Stimulated activated CD4-positive, alpha-beta T cell treated with anti-CD3 and anti-CD28 coated beads, TNF-alpha, amount 100 ng/mL, for 48 hours (primary cell): ENCODE results near the gene COL20A1.
"Not testable (repeated sequence)": the region's sequence is repeated elsewhere in the genome, so short reads cannot be mapped to it uniquely, and the experiment has no call there.

Experiments used
- DNase-seq, 3 donors: peaks; one replicate each; pipeline ENCODE4 v3.0.0-alpha.2; 2020; ENCODE audit warnings: low read depth in 3 of 3

COL20A1 gene

DNA sequence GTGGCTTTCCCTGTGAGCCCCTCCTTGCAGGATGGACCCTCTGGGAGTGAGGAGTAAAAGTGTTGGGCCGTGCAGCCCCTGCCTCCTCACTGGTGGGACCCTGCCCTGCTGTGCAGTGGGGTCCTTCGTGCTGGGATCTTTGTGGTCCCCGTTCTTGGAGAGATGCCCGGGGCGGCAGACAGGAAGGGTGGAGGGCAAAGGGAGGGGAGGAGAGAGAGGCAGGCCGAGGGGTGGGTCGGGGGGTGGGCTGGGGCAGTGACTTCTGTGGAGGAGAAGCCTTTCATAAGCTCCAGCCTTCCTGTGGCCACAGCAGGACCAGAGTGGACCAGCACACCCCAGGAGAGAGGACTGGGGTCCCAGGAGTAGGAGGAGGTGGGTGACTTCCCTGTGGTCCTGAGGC, at the start of gene COL20A1:
Gene COL20A1 (plus strand): TSS at position 283 of the 400 bp plus-strand sequence. CDS start 1,922 bp downstream, outside the sequence.
- no peak for DNase-seq

DNA sequence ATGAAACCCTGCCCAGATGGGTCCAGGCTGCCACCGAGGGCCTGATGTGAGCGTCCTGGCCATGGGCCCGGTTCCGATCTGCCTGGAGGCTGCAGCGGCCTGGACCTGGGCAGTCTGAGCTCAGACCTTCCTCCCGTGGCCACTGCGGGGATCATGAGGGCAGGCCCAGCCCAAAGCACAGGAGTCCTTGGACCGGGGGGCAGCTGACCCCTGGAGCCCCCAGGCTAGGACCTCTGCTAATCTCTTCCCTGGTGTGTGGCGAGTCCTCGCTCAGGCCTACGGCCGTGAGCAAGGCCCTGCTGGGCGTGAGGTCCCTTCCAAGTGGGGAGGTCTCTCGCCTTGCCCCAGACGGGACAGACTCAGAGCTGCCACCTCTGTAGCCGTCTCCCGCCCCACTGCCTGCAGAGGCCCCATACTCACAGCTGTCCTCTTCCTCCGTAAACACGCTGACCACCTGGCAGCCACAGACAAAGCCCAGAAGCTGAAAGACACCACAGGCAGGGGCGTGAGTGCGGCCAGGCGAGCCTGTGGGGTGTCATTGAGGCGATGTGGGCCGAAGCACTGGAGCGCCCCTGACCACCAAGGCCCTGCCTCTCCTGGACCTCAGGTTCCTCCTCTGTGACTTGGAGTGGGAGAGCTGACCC, 49.3 kb upstream of the COL20A1 start:
- no peak for DNase-seq

DNA sequence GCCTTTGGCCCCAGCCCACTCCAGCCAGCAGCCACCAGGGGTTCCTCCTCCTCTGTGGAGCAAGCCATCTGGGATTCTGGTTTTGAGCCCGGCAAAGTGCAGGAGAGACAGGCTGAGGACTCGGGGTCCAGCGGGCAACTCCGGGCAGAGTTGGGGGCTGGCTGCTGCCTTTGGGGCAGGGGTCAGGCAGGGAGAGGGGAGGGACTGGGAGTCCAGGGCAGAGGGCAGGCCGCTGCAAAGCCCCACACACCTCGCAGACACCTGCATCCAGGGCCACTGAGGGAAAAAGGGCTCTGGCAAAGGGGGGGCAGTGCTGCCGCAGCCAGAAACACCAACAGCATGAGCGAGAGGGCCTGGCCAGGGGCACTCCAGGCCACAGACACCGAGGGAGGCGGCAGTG, 48.5 kb upstream of the COL20A1 start:
- no peak for DNase-seq

DNA sequence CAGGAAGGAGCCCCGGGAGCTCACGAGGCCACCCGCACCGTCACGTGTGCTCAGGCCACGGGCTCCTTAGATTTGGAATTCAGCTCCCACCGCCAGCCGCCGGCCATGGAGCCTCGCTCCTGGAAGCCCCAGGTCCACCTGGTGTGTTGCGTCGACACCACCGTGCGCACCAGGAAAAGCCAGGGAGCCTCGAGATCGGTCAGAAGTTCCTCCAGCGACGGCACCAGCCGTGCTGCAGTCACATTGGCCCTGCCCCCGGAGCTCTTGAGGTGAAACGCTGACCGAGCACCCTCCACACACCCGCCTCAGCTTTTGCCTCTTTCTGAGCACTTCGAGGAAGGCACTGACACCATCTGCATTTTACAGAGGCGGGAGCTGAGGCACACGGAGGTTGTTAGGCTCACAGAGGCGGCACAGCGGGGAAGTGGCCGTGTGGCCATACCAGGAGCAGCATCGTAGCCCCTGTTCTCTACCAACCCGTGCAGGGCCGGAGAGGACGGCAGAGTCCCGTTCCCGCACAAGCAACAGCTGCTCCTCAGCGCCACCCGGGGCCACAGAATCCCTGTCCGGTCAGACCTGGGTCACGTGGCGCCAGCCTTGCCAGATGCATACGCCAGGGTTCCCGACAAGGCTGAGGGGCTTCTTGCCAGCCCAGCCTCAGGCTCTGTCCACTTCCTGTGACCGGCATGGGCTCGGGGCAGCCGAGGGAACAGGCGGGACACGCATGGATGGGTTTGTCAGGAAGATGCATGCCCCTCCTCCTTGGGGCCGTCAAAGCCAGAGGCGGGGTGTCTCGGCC, 46.3 kb upstream of the COL20A1 start:
- DNase-seq: no peak

DNA sequence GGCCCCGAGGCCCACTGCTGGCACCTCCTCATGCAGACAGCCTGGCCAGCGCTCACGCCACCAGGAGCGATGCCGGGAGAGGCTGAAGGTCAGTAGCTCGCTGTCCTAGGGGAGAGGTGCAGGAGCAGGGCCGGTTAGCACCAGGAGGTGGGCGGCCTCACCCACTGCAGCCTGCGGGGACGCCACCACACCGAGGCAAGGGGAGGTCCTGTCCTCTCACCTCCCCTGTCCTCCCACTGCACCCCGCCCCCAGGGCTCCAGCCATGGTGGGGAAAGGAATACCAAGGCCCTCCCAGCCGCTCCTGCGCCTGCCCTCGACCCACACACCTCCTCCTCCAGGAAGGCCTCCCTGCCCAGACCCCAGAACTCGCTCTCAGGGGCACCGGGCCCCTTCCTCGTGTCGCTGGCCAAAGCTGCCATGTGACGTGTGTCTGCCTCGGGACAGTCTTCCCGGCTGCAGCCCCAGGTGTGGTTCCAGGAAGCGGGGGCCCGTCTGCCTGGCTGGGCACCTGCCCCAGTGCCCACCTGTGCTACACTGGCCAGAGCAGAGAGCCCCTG, 45.2 kb upstream of the COL20A1 start:
- no peak for DNase-seq

DNA sequence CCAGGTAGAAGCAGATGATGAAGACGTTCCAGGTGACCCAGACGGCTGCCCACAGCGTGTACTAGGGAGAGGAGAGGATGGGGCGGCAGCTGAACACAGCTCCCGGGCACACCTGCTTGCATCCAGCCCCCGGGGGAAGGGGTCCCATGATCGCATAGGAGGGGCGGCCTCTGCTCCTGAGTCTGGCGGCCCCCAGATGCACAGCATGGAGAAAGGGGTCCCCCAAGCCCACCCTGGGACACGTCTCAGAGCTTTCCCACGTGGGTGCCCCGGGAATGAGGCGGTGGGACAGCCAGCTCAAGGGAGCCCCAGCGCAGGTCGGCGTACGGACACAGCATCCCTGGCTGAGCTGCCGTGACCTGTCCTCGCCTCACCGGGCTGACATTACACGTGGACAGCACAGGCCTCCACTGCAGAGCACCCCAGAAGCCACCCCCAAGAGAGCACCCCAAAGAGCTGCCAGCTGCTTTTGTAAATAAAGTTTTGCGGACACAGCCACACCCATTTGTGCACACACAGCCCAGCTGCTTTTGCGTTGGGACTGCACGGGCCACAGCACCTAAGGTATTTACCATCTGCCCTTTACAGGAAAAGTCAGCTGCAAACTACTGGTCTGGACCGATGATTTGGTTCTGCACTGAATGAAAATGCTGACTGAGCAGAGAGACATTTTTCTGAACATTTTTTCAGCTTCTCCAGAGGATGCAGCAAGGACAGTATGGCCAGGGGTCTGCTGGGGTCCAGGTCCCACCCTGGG, 44.0 kb upstream of the COL20A1 start:
- no peak for DNase-seq

DNA sequence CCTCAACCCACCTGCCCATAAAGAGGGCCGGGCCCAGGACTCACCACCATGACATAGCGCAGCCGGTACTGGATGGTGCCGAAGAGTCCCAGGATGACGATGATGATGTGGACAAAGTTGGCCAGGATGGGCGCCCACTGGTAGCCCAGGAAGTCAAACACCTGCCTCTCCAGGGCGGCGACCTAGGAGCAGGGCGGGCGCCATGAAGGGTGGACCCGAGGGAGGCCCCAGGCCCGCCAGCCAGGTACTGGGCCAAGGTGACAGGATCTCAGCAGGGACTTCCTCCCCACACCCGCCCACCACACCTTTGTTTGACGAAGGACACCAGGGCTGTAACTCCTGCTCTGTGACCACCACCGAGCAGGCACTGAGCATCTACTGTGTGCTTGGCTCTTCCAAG, 43.1 kb upstream of the COL20A1 start:
- no peak for DNase-seq

DNA sequence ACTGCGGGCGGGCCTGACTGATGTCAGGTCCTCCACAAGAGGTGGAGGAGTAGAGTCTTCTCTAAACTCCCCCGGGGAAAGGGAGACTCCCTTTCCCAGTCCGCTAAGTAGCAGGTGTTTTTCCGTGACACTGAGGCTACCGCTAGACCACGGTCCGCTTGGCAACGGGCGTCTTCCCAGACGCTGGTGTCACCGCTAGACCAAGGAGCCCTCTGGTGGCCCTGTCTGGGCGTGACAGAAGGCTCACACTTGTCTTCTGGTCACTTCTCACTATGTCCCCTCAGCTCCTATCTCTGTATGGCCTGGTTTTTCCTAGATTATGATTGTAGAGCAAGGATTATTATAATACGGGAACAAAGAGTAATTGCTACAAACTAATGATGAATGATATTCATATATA, 41.6 kb upstream of the COL20A1 start:
- DNase-seq: not testable (repeated sequence)

DNA sequence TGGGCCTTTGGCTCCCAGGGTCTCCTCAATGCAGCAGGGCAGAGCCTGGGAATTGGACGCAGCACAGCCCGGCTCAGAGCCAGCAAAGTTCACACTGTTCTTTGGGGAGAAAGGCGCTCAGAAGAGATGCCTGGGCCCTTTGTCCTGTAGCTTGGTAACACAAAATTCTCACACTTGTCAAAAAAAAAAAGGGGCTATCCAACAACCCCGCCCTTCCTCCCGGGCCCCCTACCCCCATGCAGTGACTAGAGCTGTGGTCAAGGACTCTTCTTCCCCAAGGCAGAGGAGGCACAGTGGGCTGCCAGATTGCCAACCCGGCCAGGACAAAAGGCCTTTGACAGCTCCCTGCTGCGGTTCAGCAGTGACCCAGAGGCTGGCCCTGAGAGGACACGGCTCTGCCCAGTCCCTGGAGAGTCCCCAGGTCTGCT, 40.7 kb upstream of the COL20A1 start:
- no peak for DNase-seq

DNA sequence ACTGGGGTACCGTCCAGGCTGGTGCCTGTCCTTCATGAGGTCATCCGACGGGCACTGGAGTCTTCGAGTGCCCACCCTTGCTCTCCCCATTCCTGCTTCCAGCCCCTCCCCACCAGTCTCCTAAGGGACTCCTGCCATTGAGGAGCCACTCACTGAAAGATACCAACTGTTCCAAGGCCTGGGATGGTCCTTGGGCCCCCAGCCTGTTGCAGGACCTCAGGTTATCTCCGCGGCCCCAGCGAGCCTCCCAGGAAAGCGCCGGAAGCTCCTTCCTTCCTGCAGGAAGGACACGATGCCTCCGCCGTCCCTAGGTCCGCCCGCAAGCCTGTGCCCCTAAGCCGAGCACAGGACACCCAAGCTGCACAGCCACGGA, 39.9 kb upstream of the COL20A1 start:
- DNase-seq: no peak

DNA sequence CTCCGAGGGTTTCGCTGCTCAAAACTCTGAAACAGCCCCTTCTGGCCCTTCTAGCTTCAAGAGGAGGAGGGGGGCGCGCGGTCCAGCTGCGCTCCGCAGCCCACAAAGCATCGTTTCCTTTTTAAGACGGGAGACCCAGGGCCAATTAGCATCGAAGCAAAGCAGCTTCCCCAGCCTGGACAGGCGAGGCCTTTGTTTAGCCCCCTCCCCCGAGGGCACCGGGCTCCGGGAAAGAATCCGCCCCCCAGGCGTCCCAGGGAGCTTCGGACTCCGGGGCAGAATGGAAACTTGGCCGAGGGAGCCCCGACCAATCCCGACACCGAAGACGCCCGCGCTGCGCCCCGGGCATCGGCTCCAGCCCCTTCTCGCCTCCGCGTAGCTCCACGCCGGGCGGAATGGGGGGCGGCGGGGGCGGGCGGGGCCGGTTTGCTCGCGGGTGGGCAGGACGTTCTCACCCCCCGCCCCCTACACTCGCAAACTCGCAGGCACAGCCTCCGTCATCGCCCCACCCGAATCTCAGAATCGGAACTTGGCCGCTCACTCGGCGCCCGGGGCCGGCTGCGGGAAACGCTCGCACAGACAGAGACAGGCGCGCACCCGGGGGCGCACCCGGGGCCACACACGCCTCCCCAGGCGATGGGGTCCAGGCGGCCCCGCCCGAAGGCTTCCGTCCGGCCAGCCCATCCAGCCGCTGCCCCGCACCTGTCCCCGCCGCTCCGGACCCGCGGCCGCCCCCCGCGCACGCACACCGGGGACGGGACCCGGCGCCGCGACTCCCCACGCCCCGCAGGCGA, 39.4 kb upstream of the COL20A1 start:
- no peak for DNase-seq

DNA sequence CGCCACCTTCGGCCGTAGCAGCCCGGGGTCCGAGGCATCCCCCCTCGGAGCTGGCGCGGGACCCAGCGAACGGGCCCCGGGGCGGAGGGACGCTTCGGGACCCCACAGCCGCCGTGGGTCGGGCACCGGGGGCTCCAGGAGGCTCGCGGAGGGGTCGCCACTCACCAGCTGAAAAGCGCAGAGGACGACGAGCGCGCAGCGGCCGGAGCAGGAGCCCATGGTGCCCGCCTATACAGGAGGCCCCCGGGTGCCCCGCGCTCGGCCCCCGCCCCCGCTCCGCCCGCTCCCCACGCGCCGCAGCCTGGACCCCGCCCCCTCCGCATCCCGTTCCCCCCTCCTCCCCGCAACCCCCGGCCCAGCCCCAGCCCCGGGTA, 38.8 kb upstream of the COL20A1 start, which contains the start of gene NKAIN4:
Gene NKAIN4 (minus strand): TSS at position 232 of the 374 bp plus-strand sequence. CDS start 13 bp downstream, at position 219.
- no peak for DNase-seq

DNA sequence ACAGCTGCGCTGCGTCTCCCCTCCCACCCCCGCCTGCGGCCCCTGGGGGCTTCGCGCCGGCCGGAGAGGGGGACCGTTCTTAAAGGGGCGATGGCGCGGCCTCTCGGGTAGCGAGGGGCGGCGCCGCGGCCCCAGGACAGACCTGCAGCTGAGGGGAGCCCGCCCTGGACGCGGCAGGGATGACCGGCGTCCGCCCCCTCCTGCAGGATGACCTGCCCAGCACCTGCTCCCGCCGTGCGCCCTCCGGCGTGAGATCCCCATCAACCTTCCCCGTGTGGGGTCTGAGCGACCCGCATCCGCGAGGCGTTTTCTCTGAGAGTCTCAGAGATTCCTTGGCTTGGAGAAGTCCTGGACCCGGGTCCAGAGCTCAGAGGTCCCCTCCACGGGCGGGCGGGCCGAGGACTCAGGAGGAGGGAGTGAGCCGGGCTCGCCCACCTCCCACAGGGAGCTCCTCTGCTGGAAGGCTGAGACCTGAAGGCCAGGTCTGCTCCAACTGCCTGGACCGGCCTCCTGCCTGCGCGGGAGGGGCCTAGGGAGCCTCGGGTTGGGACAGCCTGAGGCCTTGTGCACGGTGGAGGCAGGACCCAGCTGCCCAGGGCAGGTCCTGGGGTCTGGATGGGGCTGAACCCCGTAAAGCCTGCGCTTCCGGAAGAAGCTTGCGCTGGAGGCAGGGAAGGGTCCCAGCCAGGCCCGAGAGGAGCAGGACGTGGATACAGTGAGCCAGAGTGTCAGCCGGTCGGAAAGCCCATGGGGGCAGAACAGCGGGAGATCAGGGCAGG, 38.2 kb upstream of the COL20A1 start:
- DNase-seq: no peak

DNA sequence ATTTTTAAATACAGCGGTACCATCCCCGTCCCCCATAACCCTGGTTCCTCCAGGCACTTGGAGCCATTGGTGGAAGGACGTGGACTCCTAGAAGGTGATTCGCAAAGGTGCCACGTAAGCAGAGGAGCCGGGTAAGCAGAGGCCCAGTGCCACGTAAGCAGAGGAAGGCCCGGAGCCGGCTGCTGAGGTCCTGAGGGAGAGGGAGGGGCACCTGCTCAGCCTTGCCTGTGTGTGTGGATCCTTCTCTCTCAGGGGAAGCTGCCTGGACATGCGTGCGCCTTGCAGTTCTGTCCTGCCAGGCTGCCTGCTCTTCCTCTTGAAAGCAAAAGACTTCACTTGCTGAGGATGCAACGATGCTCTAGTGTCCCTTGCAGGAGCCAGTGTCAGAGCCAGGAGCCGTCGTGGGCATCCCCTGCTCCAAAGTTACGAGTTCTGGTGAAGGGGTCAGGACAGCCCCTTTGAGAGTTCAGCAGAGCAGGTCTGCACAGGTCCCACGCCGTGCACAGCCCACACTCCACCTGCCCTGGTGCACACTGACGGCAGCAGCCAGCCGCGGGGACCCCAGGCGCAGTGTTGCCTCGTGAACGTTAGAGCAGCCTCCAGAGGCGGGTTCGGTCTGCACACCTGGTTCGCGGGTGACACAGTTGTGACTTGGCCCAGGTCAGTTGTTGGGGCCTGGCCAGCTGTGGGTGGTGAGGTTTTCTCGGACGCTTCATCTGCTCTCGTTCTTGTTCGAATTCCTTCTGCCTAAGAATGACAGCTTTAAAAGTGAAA, 36.9 kb upstream of the COL20A1 start:
- no peak for DNase-seq

DNA sequence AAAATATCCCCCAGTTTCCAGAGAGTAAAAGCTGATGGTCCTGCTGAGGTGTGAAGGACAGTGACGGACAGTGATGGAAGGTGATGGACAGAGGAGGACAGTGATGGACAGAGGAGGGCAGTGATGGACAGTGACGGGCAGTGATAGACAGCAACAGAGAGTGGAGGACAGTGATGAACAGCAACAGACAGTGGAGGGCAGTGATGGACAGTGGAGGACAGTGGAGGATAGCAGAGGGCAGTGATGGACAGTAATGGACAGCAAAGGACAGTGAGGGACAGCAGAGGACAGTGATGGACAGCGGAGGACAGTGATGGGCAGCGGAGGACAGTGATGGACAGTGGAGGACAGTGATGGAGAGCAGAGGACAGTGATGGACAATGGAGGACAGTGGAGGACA, 36.0 kb upstream of the COL20A1 start:
- no peak for DNase-seq

DNA sequence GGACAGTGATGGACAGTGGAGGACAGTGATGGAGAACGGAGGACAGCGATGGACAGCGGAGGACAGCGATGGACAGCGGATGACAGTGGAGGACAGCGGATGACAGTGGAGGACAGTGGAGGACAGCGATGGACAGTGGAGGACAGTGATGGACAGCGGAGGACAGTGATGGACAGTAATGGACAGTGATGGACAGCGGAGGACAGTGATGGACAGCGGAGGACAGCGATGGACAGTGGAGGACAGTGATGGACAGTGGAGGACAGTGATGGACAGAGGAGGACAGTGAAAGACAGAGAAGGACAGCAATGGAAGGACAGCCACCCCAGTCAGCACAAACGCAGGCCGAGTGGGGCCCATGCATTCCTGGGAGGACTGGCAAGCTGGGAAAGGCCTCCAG, 35.4 kb upstream of the COL20A1 start:
- no peak for DNase-seq

DNA sequence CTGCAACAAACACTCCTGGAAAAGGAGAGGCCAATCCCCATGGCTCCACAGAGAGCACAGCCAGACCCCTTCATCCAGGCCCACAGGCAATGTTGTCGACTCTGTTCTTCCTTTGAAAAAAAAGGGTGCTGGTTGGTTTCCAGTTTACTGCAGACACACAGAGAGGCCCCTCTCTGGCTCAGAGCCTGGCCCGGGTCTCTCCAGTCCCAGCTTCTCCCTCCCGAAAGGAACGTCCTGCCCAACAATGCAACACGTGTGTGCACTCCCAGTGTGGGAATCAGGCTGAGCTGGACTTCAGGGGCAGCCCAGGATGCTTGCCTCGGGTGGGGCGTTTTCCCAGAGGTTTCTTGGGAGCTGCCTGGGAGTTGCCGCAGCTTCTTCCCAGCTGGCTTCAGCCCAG, 34.2 kb upstream of the COL20A1 start:
- DNase-seq: no peak

DNA sequence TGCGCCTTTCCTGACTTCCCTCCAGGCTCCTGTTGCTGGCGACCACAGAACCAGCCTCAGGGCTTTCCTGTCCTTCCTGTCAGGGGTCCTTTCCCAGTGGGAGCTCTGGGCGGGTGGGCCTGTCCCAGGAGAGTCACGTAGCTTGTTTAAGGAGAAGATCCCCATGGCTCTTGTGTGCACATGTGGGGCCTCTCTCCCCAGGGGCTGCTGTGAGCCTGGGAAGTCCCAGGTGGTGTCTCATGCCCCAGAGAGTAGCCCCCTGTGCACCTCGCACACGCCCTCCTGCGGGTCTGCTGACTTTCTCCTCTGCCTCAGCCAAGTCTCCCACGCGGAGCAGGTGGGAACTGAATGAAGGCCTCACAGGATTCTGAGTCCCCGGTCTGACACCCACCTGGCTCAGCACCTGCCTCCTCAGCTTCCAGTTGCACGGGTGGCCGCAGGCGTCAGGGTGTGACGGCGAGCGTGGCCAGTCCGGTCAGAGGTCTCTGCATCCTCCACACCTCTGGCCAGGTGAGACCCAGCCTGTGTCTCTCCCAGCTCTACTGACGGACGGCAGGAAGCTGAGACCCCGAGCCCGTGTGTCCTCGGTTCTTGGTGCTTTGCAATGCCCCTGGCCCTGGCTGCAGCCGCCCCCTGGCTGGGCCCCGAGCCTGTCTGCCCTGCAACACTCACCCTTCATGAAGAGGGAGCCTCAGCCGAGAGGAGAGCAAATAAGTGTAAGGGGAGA, 33.1 kb upstream of the COL20A1 start:
- no peak for DNase-seq

DNA sequence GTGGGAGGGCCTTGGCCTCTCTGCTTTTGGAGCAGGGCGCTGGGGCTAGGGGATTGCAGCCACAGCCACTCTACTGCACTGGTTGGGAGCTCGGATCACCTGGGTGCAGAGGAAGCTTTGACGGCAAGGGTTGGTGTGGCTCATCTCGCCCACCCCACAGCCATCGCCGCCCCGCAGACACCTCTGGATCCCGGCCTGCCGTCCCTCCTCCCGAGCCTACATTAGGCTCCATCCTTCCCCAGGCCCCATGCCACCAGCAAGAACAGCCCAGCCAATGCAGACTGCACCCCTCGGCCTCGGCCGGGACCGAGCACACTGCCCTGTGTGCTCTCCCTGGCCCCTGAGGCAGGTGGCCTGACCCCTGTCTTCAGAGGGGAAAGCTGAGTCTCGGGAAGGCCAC, 32.5 kb upstream of the COL20A1 start:
- no peak for DNase-seq
